ENCODE data around the gene RSRC1. TPM values are rescaled to one million over a fixed set of nuclear protein-coding genes. Genes with fewer than 3 reads are reported as not detected.

RSRC1 gene
- polyA plus RNA-seq, 1 donor (not counting 4 experiments of a cell fraction or from before 2014, with no cell fraction given), result 11.1 TPM

GRCh38 chr3:158086361-158086760 is 23.5 kb upstream of the RSRC1 start:
- Histone ChIP-seq H3K4me1 (ENCODE audit: control insufficient read depth, extremely low read depth, insufficient read depth, low read length) (peaks cover 12% of the 10 kb centered on the region), H3K9me1 (ENCODE audit: control insufficient read depth, extremely low read depth, insufficient read depth, low read length) (no peaks in the 10 kb centered on the region), H3K4me3 (ENCODE audit: control insufficient read depth in 2 of 3, extremely low read depth in 1 of 3, insufficient read depth in 2 of 3, low read depth in 1 of 3, low read length in 3 of 3) (no peak overlapping the region), H3K27me3 (ENCODE audit: control insufficient read depth, extremely low read depth, insufficient read depth, low read length) (peaks cover 6% of the 10 kb centered on the region), H3K79me2 (ENCODE audit: control insufficient read depth, insufficient read depth, low read length) (no peaks in the 10 kb centered on the region), H3K9me3 (ENCODE audit: control insufficient read depth, low read depth, low read length) (no peaks in the 10 kb centered on the region), H3K27ac (ENCODE audit: control insufficient read depth, insufficient read depth, low read length) (no peak overlapping the region), H3K9ac (ENCODE audit: control insufficient read depth, extremely low read depth, insufficient read depth, low read length) (no peak overlapping the region), H3K4me2 (ENCODE audit: control insufficient read depth, extremely low read depth, insufficient read depth, low read depth, low read length) (no peak overlapping the region), H4K20me1 (ENCODE audit: control insufficient read depth, extremely low read depth, insufficient read depth, low read length) (no peaks in the 10 kb centered on the region), H2AFZ (ENCODE audit: control insufficient read depth, low read length) (no peak overlapping the region), H3K36me3 (ENCODE audit: control insufficient read depth in 2 of 2, extremely low read depth in 1 of 2, insufficient read depth in 2 of 2, low read length in 2 of 2) (no peaks in the 10 kb centered on the region)
- TF ChIP-seq CTCF (optimal IDR thresholded peaks at IDR 0.05 in 1 of 3, IDR thresholded peaks at IDR 0.05 in 1 of 3, conservative IDR thresholded peaks at IDR 0.05 in 1 of 3; ENCODE audit: extremely low read depth in 1 of 3, insufficient read depth in 2 of 3, low read length in 3 of 3) (no peak), EZH2 (IDR thresholded peaks at IDR 0.05; ENCODE audit: low read length) (no peak)
- dilution Hi-C loops (cut with MboI; ENCODE audit: extremely low pct_ligation_motif_present, low sequenced_read_pairs), result no loop called here
- no peak for DNase-seq (ENCODE audit: low read depth, low spot score)
- FAIRE-seq, result no peak

- dilution Hi-C loops (cut with MboI; ENCODE audit: extremely low pct_ligation_motif_present, low sequenced_read_pairs), result no loop called here
- no peak overlapping the region for H3K27ac ChIP-seq (ENCODE audit: control insufficient read depth, insufficient read depth, low read length)
- FAIRE-seq, result no peak
- H3K79me2 ChIP-seq (ENCODE audit: control insufficient read depth, insufficient read depth, low read length), result no peaks in the 10 kb centered on the region
- no peak overlapping the region for H3K4me2 ChIP-seq (ENCODE audit: control insufficient read depth, extremely low read depth, insufficient read depth, low read depth, low read length)
- H3K4me1 ChIP-seq (ENCODE audit: control insufficient read depth, extremely low read depth, insufficient read depth, low read length), result peaks cover 12% of the 10 kb centered on the region
- TF ChIP-seq EZH2 (IDR thresholded peaks at IDR 0.05; ENCODE audit: low read length), result no peak
- TF ChIP-seq CTCF (optimal IDR thresholded peaks at IDR 0.05 in 1 of 3, IDR thresholded peaks at IDR 0.05 in 1 of 3, conservative IDR thresholded peaks at IDR 0.05 in 1 of 3; ENCODE audit: extremely low read depth in 1 of 3, insufficient read depth in 2 of 3, low read length in 3 of 3), result no peak
- no peak overlapping the region for H3K4me3 ChIP-seq (ENCODE audit: control insufficient read depth in 2 of 3, extremely low read depth in 1 of 3, insufficient read depth in 2 of 3, low read depth in 1 of 3, low read length in 3 of 3)
- H3K9me3 ChIP-seq (ENCODE audit: control insufficient read depth, low read depth, low read length), result no peaks in the 10 kb centered on the region
- H3K9me1 ChIP-seq (ENCODE audit: control insufficient read depth, extremely low read depth, insufficient read depth, low read length), result no peaks in the 10 kb centered on the region
- H4K20me1 ChIP-seq (ENCODE audit: control insufficient read depth, extremely low read depth, insufficient read depth, low read length), result no peaks in the 10 kb centered on the region
- no peak for DNase-seq (ENCODE audit: low read depth, low spot score)
- no peak overlapping the region for H3K9ac ChIP-seq (ENCODE audit: control insufficient read depth, extremely low read depth, insufficient read depth, low read length)
- H2AFZ ChIP-seq (ENCODE audit: control insufficient read depth, low read length), result no peak overlapping the region
- peaks cover 8% of the 10 kb centered on the region for H3K27me3 ChIP-seq (ENCODE audit: control insufficient read depth, extremely low read depth, insufficient read depth, low read length)
- H3K36me3 ChIP-seq (ENCODE audit: control insufficient read depth in 2 of 2, extremely low read depth in 1 of 2, insufficient read depth in 2 of 2, low read length in 2 of 2), result no peaks in the 10 kb centered on the region
These were observed 23.1 kb upstream of the RSRC1 start for GRCh38 chr3:158086776-158087175.

Data from keratinocyte (primary cell).